Thyroid gland (tissue), 4 donors: ENCODE measurements around the gene RTKN. TPM values are rescaled to one million over a fixed set of nuclear protein-coding genes. Genes with fewer than 3 reads are reported as not detected.
A peak's percentile ranks its signal among the peaks of the same experiment; 100 is the strongest.

Source experiments
- DNase-seq, 2 donors: peaks; one replicate each; pipeline ENCODE4 v3.0.0-alpha.2; 2019
- H3K27ac ChIP-seq, 3 donors: fragments of 200-600 bp; sonication (generic); 1 replicate in 2 of 3; 2 replicates in 1 of 3; pipeline ENCODE4 v1.5.1; 2016 to 2019; ENCODE audit warnings: mild to moderate bottlenecking in 1 of 3, moderate library complexity in 1 of 3
- H3K27me3 ChIP-seq: fragments of 200-600 bp; sonication (generic); one replicate; pipeline ENCODE4 v1.5.1; 2019
- H3K36me3 ChIP-seq, 2 donors: fragments of 200-600 bp; sonication (generic); one replicate each; pipeline ENCODE4 v1.5.1; 2016 to 2019
- H3K4me1 ChIP-seq, 2 donors: fragments of 200-600 bp; sonication (generic); one replicate each; pipeline ENCODE4 v1.5.1; 2017 to 2019
- H3K4me3 ChIP-seq, 3 donors: fragments of 200-600 bp; sonication (generic); replicated peaks in 1 of 3; 1 replicate in 2 of 3; 2 replicates in 1 of 3; pipeline ENCODE4 v1.5.1; 2016; ENCODE audit warnings: mild to moderate bottlenecking in 1 of 3
- H3K9me3 ChIP-seq: fragments of 200-600 bp; sonication (generic); one replicate; pipeline ENCODE4 v1.5.1; 2017
- CTCF ChIP-seq, 6 experiments: fragments of 200-600 bp in 3 of 6; fragments of 450-650 bp in 3 of 6; sonication (generic) in 3 of 6; IDR thresholded peaks; one replicate each; pipeline ENCODE4 v1.5.1; 2016 to 2019; ENCODE audit warnings: antibody characterized with exemption in 6 of 6, mild to moderate bottlenecking in 2 of 6, inconsistent platforms in 1 of 6, moderate library complexity in 1 of 6
- POLR2A ChIP-seq, 2 donors: fragments of 450-650 bp; IDR thresholded peaks; one replicate each; pipeline ENCODE4 v1.6.1; 2017; ENCODE audit warnings: antibody characterized with exemption in 2 of 2, mild to moderate bottlenecking in 2 of 2, moderate library complexity in 1 of 2
- WGBS, 2 donors: methylation state at CpG; one replicate each; pipeline ENCODE4 v1.1.5; 2017; 5-methylcytosine and 5-hydroxymethylcytosine counted together
- intact Hi-C: fragments of 100-400 bp; cut with DNase I; formaldehyde crosslinking; loops from one replicate; pipeline ENCODE4 v1.15.1; 2023
- total RNA-seq, 4 donors: library from RNA; depleted of rRNA; stranded (reverse); fragments of >200 nt; gene quantifications; one replicate each; pipeline ENCODE4 v1.2.3, GENCODE V29; 2016

Gene RTKN
- total RNA-seq, 4 donors from 2014 or later, result 24.5 to 41.9 (median 35.6) TPM

GRCh38 chr2:74458938-74459363, 17.2 kb upstream of the RTKN start:
- Histone ChIP-seq H3K4me1 (peaks cover 25 to 32% of the 10 kb centered on the region in 2 donors), H3K27ac (peak overlapping the region in 2 of 3 donors; percentile 27 to 61), H3K27me3 (no peaks in the 10 kb centered on the region), H3K9me3 (no peaks in the 10 kb centered on the region), H3K36me3 (peaks cover 7 to 12% of the 10 kb centered on the region in 2 donors), H3K4me3 (peak overlapping the region; percentile 34 to 69 (median 60))
- TF ChIP-seq POLR2A (IDR thresholded peaks at IDR 0.05) (no peak), CTCF (IDR thresholded peaks at IDR 0.05) (no peak)
- DNase-seq, result no peak
- WGBS, 2 donors, result 2 to 5% methylated on average over 6 to 10 of the region's 10 CpGs
- intact Hi-C loops, result no loop called here

- no peaks in the 10 kb centered on the region for H3K9me3 ChIP-seq
- TF ChIP-seq CTCF (IDR thresholded peaks at IDR 0.05) (no peak), POLR2A (IDR thresholded peaks at IDR 0.05) (peak in 1 of 2 donors; percentile 71)
- intact Hi-C loops, result no loop called here
- H3K4me3 ChIP-seq, result peak within 1 kb of the TSS; percentile 34 to 69 (median 63)
- peak within 1 kb of the TSS; percentile 97 to 98 (median 98) for H3K27ac ChIP-seq
- 1% methylated on average over 13 to 30 of the region's 38 CpGs for whole genome bisulfite sequencing, 2 donors
- H3K36me3 ChIP-seq, result peaks cover 7 to 12% of the 10 kb centered on the region in 2 donors
- H3K4me1 ChIP-seq, result peaks cover 23 to 30% of the 10 kb centered on the region in 2 donors
- peak; percentile 100 for DNase-seq
- H3K27me3 ChIP-seq, result no peaks in the 10 kb centered on the region
Measured at GRCh38 chr2:74458132-74458937, 16.6 kb upstream of the RTKN start, which contains the start of gene WBP1. TSS of gene WBP1 (plus strand) at chr2:74458438. CDS start at chr2:74458603, 165 bp downstream.

- H3K4me1 ChIP-seq, result peaks cover 23 to 30% of the 10 kb centered on the region in 2 donors
Measured at GRCh38 chr2:74457549-74458131, 15.9 kb upstream of the RTKN start.

GRCh38 chr2:74457129-74457548, 15.4 kb upstream of the RTKN start:
- H3K9me3 ChIP-seq, result no peaks in the 10 kb centered on the region
- no peak for DNase-seq
- peak overlapping the region; percentile 11 to 63 (median 40) for H3K4me3 ChIP-seq
- H3K4me1 ChIP-seq, result peaks cover 23 to 30% of the 10 kb centered on the region in 2 donors
- peak overlapping the region; percentile 97 to 98 (median 98) for H3K27ac ChIP-seq
- WGBS, 2 donors, result 2 to 7% methylated on average over 10 of the region's 27 CpGs
- peaks cover 0 to 4% of the 10 kb centered on the region in 2 donors for H3K36me3 ChIP-seq
- TF ChIP-seq POLR2A (IDR thresholded peaks at IDR 0.05), result no peak
- TF ChIP-seq CTCF (IDR thresholded peaks at IDR 0.05), result no peak
- intact Hi-C loops, result no loop called here
- H3K27me3 ChIP-seq, result no peaks in the 10 kb centered on the region

More at GRCh38 chr2:74457549-74458131, 15.9 kb upstream of the RTKN start:
- TF ChIP-seq POLR2A (IDR thresholded peaks at IDR 0.05), result peak; percentile 71 to 97
- TF ChIP-seq CTCF (IDR thresholded peaks at IDR 0.05), result no peak
- H3K36me3 ChIP-seq, result peaks cover 5 to 9% of the 10 kb centered on the region in 2 donors
- WGBS, 2 donors, result 0 to 1% methylated on average over 20 to 31 of the region's 46 CpGs
- intact Hi-C loops, result no loop called here
- H3K9me3 ChIP-seq, result no peaks in the 10 kb centered on the region
- DNase-seq, result peak; percentile 78 to 81
- peak overlapping the region; percentile 11 to 63 (median 40) for H3K4me3 ChIP-seq
- peak overlapping the region; percentile 97 to 98 (median 98) for H3K27ac ChIP-seq
- no peaks in the 10 kb centered on the region for H3K27me3 ChIP-seq
